Measurements from ENCODE around the gene MEP1A.
"Not testable (repeated sequence)": the region's sequence is repeated elsewhere in the genome, so short reads cannot be mapped to it uniquely, and the experiment has no call there.

GRCh38 chr6:46744159-46744725 lies 48.9 kb upstream of the MEP1A start:
- not testable (repeated sequence) for TF ChIP-seq POLR2AphosphoS5, CTCF, POLR2A, EP300 (IDR thresholded peaks at IDR 0.05)
